Mammary epithelial cell (primary cell): Measurements from ENCODE around the gene VASN.

Experiments
- EZH2 ChIP-seq: IDR thresholded peaks from 2 replicates; pipeline ENCODE4 v1.6.1; 2012; ENCODE audit warnings: low read length, inconsistent platforms, borderline replicate concordance
- TF ChIP-seq, protein P1 (sequence below), 2 donors: IDR thresholded peaks in 1 of 2; conservative IDR thresholded peaks in 1 of 2; 2 replicates each; pipeline ENCODE4 v1.5.1; 2011 to 2012; ENCODE audit warnings: inconsistent platforms in 2 of 2, low read length in 2 of 2, mild to moderate bottlenecking in 2 of 2, control low read depth in 1 of 2, low read depth in 1 of 2; ENCODE audit not compliant: insufficient read depth in 1 of 2; ENCODE audit errors: extremely low read depth in 1 of 2

DNA sequence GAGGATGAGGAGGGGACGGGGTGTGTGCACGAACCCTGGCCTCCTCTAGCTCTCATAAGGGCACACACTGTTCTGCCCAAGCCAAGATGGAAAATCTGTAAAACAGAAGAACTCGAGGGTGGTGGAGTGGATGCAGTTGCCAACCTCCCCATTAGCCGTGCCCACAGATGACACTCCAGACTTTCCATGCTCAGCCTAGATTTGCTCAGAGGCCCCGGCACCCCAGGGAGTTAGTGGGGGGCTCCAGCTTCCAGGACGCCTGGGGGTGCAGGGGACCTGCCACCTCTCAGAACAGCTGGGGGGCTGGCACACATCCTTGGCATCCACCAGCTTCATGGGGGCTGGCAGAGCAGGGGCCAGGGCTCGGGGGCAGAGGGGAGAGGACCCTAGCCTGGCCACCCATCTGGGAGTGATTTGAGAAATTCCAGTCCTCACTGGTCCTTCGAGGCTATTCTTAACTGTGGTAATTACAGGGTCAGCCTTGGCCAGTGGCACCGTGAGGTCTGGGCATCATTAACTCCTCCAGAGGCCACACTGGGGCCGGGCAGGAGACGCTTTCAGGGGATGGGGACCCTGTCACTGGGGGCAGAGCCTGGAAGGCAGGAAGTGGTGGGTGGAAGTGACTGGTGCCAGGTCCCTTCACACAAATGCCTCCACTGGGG is 14.3 kb downstream of the VASN start:
- TF ChIP-seq, protein P1, sequence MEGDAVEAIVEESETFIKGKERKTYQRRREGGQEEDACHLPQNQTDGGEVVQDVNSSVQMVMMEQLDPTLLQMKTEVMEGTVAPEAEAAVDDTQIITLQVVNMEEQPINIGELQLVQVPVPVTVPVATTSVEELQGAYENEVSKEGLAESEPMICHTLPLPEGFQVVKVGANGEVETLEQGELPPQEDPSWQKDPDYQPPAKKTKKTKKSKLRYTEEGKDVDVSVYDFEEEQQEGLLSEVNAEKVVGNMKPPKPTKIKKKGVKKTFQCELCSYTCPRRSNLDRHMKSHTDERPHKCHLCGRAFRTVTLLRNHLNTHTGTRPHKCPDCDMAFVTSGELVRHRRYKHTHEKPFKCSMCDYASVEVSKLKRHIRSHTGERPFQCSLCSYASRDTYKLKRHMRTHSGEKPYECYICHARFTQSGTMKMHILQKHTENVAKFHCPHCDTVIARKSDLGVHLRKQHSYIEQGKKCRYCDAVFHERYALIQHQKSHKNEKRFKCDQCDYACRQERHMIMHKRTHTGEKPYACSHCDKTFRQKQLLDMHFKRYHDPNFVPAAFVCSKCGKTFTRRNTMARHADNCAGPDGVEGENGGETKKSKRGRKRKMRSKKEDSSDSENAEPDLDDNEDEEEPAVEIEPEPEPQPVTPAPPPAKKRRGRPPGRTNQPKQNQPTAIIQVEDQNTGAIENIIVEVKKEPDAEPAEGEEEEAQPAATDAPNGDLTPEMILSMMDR (conservative IDR thresholded peaks at IDR 0.05 in 1 of 2, IDR thresholded peaks at IDR 0.05 in 1 of 2; ENCODE audit: extremely low read depth in 1 of 2, insufficient read depth in 1 of 2, low read depth in 1 of 2, low read length in 2 of 2) = no peak
- no peak for TF ChIP-seq EZH2
